GM19438 (cell line): ENCODE results near the gene SLC16A3.

Source experiments
- ATAC-seq: cut with Tn5 transposase; IDR thresholded peaks from one replicate; pipeline ENCODE4 v1.9.1; 2021; ENCODE audit warnings: low read depth; ENCODE audit not compliant: unreplicated experiment

Gene SLC16A3

DNA sequence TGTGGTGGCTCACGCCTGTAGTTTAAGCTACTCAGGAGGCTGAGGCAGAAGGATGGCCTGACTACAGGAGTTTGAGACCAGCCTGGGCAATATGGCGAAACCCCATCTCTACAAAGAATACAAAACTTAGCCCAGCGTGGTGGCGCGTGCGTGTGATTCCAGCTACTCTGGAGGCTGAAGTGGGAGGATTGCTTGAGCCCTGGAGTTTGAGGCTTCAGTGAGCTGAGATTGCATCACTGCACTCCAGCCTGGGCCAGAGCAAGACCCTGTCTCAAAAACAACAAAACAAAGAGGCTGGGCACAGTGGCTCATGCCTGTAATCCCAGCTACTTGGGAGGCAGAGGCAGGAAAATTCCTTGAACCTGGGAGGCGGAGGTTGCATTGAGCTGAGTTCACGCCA, 51.7 kb downstream of the SLC16A3 start:
- ATAC-seq, result no peak

DNA sequence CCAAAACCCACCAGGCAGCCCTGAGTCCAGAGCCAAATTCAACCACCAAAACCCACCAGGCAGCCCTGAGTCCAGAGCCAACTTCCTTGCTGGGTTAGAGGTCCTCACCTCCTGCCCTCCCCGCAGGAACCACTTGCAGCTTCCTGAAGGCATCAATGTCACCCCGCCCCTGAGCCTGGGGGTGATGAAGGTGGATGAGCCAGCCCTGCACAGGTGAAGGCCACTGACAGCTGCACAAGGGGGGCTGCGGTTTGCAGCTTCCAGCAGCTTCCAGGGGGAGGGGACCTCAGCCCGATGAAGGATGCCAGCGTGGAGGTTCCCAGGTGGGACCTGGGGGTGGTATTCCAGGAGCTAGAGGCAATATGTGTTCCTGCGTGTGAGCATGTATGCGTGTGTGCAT, 52.2 kb downstream of the SLC16A3 start:
- ATAC-seq, result no peak

DNA sequence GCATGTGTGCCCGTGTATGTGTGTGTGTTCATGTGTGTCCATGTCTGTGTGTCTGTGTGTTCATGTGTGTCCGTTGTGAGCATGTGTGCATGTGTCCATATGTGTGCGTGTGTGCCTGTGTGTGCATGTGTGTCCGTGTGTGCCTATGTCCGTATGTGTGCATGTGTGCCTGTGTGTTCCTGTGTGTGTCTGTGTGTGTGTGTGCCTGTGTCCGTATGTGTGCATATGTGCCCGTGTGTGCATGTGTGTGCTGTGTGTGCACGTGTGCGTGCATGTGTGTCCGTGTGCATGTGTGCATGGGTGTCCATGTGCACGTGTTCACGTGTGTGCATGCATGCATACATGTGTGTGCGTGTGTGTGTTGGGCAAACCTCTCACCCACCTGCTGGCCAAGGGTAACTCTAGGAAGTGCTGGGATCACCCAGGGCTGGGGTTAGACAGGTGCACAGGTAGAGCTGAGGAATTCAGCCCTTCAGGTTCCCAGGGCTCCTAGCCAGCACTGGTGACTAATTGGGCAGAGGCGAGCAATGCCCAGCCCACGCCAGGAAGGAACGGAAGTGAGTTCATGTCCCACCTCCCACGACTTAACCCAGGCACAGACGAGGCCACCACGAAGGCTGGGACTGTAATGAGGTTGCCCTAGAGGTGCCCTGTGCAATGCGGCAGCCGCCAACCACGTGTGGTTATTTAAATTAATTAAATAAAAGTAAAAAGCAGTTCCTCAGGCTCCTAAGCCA, 52.8 kb downstream of the SLC16A3 start:
- ATAC-seq, result no peak

DNA sequence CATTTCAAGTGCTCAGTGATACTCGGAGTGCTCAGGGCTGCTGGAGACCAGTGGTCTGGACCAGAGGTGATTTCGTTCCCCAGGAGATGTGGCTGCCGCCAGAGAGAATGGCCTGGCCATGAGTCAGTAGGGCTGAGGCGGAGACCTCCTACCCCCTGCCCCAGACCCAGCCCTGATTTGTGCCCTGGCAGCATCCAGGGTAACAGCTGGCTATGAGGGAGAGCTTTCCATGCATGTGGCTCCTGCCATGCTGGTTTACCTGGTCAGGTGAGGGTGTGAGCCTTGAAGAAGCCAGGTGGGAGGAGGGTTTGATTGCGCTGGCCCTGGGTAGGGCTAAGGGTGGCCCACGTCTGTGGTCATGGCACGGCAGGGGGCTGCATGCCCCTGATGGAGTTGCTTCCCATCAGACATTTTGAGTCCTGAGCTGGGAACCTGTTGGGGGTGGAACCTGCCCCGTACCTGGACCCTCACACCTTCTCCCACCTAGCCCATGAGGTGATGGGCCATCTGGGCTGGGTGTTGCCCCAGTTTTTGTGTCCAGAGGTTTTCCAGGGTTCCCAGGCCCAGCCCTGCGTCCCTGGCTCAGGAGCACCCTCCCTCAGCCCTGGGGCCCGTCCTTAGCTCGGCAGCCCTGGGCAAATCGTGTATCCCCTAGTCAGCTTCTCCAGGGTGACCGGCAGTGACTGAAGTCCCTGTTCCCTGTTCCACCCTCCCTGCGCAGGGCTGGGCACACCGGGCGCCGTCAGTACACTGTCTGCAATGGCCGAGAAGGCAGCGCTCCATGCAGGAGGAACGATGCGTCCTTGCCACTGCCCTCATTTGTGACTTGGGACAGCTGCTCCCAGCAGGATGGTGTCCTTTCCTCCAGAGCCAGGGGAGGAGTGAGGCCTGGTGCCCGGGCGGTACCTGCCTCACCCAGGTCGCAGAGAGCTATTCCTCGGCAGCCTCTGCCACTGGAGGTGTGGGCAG, 53.7 kb downstream of the SLC16A3 start:
- ATAC-seq, result no peak

DNA sequence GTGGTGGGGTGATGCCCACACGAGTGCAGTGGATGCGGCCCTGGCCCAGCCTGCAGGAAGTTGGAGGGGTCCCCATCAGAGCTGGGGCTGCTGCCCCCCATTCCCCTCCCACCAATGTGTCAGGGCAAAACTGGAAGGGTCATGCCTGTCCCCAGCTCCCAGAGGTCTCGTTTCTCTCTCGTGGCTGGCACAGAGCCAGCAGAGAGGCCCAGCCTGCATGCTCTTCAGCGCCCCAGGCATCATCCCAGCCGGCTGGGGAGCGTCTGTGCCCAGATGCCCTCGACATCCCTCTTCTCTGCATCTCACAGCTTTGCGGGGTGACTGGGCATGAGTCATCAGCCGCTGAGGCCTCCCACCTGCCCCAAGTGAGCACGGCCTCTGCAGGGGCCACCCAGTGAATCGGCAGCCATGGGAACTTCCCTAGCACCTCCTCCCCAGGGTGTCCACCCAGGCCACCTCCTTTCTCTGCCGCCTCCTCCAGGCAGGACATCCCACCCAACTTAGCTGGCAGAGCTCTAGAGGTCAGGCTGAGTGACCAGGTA, 54.4 kb downstream of the SLC16A3 start:
- no peak for ATAC-seq

DNA sequence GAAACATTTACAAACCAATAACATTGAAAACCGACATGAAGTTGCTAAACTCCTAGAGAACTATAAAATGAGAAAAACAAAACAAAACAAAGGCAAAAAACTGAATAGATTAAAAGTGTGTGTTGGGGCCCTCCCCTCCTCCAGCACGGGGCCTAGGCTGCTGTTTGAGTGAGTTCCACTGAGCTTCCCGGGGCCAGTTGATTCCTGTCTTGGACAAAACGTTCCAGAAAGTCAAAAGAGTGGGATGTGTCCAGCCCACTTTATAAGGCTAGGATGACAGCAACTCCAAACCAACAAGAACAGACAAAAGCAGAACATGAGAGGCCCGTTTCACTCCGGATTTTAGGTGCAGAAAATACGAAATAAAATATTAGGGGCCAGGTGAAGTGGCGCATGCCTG, 56.3 kb downstream of the SLC16A3 start:
- ATAC-seq, result no peak

DNA sequence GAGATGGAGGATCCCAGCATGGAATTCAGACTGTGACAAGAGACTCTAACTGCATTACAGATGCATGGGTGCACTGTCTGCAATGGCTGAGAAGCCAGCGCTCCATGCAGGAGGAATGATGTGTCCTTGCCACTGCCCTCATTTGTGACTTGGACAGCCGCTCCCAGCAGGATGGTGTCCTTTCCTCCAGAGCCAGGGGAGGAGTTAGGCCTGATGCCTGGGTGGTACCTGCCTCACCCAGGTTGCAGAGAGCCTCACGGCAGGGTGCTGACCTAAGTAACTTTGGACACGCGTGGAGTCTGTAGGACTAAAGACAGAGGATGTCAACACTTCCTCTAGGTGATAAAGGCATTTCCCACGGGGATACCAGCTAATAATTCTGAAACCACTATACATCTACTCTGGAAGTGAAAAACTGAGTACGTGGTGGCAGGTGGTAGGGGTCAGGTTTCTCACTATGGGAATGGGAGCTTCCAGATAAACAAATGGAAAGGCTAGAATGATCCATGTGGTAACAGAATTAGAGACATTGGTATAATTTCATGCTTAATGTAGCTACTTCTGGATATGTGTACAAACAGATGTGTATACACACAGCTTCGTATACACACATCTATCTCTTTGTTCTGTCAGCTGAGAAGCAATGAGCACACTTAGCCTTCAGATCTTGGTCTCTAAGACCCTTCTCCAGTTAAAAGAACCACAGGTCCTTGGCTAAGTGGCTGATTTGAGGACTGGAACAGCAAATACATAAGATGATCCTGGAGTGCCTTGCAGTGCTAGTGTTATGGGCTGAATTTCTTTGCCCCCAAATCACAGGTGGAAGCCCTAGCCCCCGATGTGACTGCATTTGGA, 58.4 kb downstream of the SLC16A3 start:
- no peak for ATAC-seq

DNA sequence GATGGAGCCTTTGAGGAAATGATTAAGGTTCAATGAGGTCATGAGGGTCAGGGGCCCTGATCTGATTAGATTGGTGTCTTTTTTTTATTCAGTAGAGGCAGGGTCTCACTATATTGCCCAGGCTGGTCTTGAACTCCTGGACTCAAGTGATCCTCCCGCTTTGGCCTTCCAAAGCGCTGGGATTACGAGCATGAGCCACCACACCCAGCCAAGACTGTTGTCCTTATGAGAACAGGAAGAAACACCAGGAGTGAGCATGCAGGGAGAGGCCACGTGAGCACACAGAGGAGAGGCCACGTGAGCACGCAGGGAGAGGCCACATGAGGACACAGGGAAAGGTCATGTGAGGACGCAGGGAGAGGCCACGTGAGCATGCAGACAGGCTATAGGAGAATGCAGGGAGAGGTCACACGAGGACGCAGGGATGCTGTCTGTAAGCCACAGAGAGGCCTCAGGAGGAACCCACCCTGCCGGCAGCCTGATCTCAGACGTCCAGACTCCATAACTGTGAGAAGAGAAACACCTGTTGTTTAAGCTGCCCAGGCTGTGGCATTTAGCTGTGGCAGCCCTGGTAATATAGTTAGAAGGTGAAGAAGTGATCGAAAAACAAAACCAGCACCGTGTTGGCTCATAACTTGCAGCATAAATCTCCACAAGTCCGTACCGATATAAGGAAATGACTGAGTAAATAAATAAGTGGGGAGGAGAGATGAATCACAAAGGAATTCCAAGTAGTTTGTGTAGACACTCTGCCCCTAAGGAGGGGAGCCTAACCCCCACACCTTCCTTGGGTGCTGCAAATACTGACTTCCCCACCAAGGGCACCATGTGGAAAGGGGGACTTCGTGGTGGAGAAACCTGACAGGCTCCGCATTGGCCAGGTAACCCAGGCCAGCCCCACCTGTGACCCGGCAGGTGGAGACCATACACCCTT, 59.3 kb downstream of the SLC16A3 start:
- no peak for ATAC-seq
